GM19240 (cell line): ENCODE measurements around the gene NFX1.

ENCODE experiments used
- DNase-seq: peaks from one replicate; pipeline ENCODE4 v3.0.0; 2011; ENCODE audit warnings: low spot score; ENCODE audit not compliant: insufficient read length

Gene NFX1

DNA sequence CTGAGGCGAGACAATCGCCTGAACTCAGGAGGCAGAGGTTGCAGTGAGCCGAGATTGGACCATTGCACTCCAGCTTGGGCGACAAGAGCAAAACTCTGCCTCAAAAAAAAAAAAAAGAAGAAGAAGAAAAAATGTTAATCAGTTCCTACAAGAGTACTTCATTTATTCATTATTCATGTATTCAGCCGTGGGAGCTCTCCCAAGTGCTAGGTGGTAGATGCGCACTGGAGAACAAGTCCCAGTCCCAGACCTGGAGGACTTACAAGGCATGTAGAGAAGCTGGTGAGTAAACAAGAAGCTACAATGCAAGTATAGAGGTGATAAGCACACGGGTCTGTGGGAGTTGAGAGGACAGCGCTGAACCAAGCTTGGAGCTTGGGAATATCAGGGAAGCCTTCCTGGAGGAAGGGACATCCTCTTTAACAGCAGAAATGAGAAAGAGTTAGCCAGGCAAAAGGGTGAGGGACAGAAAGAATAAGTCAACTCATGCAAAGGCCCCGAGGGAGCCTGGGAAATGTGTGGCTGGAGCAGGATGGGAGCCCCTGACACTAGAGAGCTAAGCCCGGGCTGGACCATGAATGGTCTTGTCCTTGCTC lies 129.5 kb downstream of the NFX1 start:
- DNase-seq: no peak
